ENCODE measurements around the gene GRM7. TPM values are rescaled to one million over a fixed set of nuclear protein-coding genes. Genes with fewer than 3 reads are reported as not detected.

The GRM7 gene
- polyA plus RNA-seq, 3 donors = not detected

GRCh38 chr3:7520593-7520992 lies 659.7 kb downstream of the GRM7 start:
- intact Hi-C loops (cut with micrococcal nuclease) = no loop called here
- no peak overlapping the region for H3K27ac Mint-ChIP-seq

GRCh38 chr3:7536510-7536909 lies 675.6 kb downstream of the GRM7 start:
- Histone ChIP-seq H2AFZ (ENCODE audit: insufficient read depth, low read depth, low read length, poor library complexity, severe bottlenecking) (no peak overlapping the region), H3K4me1 (ENCODE audit: control insufficient read depth in 1 of 2, insufficient read depth in 2 of 2, low read length in 2 of 2) (no peaks in the 10 kb centered on the region), H4K20me1 (ENCODE audit: insufficient read depth, low read length) (no peaks in the 10 kb centered on the region), H3K79me2 (ENCODE audit: insufficient read depth, low read length) (no peaks in the 10 kb centered on the region), H3K9me3 (replicated peaks in 1 of 2; ENCODE audit: control insufficient read depth in 1 of 2, insufficient read depth in 1 of 2, low read length in 2 of 2) (no peaks in the 10 kb centered on the region), H3K27me3 (ENCODE audit: control insufficient read depth in 2 of 2, insufficient read depth in 2 of 2, low read length in 2 of 2) (no peaks in the 10 kb centered on the region), H3K27ac (ENCODE audit: low read depth in 1 of 2, low read length in 2 of 2) (no peak overlapping the region), H3K4me3 (replicated peaks in 1 of 3; ENCODE audit: low read depth in 2 of 3, low read length in 3 of 3) (no peak overlapping the region), H3K9ac (ENCODE audit: insufficient read depth, low read length, poor library complexity, severe bottlenecking) (no peak overlapping the region), H3K4me2 (replicated peaks; ENCODE audit: extremely low read depth, low read length, poor library complexity, severe bottlenecking) (no peak overlapping the region), H3K36me3 (replicated peaks in 1 of 2; ENCODE audit: control insufficient read depth in 1 of 2, insufficient read depth in 2 of 2, low read length in 2 of 2) (no peaks in the 10 kb centered on the region)
- no peak for DNase-seq
- no peaks in the 10 kb centered on the region for H3K36me3 Mint-ChIP-seq
- no peak overlapping the region for H3K27ac Mint-ChIP-seq
- intact Hi-C loops (cut with micrococcal nuclease) = no loop called here
- TF ChIP-seq, protein P1, sequence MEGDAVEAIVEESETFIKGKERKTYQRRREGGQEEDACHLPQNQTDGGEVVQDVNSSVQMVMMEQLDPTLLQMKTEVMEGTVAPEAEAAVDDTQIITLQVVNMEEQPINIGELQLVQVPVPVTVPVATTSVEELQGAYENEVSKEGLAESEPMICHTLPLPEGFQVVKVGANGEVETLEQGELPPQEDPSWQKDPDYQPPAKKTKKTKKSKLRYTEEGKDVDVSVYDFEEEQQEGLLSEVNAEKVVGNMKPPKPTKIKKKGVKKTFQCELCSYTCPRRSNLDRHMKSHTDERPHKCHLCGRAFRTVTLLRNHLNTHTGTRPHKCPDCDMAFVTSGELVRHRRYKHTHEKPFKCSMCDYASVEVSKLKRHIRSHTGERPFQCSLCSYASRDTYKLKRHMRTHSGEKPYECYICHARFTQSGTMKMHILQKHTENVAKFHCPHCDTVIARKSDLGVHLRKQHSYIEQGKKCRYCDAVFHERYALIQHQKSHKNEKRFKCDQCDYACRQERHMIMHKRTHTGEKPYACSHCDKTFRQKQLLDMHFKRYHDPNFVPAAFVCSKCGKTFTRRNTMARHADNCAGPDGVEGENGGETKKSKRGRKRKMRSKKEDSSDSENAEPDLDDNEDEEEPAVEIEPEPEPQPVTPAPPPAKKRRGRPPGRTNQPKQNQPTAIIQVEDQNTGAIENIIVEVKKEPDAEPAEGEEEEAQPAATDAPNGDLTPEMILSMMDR (IDR thresholded peaks at IDR 0.05) = no peak
- peaks cover 0 to 2% (median 0%) of the 10 kb centered on the region in 3 donors for H3K27me3 Mint-ChIP-seq (ENCODE audit: low read depth in 3 of 3)
- peaks cover 2 to 19% (median 7%) of the 10 kb centered on the region in 7 donors for H3K9me3 Mint-ChIP-seq
- H3K4me1 Mint-ChIP-seq = peaks cover 5% of the 10 kb centered on the region
- no peak overlapping the region for H3K4me3 Mint-ChIP-seq

More at GRCh38 chr3:7520593-7520992, 659.7 kb downstream of the GRM7 start:
- no peaks in the 10 kb centered on the region for H3K79me2 ChIP-seq (ENCODE audit: insufficient read depth, low read length)
- no peak overlapping the region for H3K27ac ChIP-seq (ENCODE audit: low read depth in 1 of 2, low read length in 2 of 2)
- Mint-ChIP-seq H3K4me3 (no peak overlapping the region), H3K4me1 (no peaks in the 10 kb centered on the region), H3K9me3 (peaks cover 0 to 5% (median 3%) of the 10 kb centered on the region in 7 donors), H3K27me3 (ENCODE audit: low read depth in 3 of 3) (no peaks in the 10 kb centered on the region), H3K36me3 (no peaks in the 10 kb centered on the region)
- no peaks in the 10 kb centered on the region for H3K9me3 ChIP-seq (replicated peaks in 1 of 2; ENCODE audit: control insufficient read depth in 1 of 2, insufficient read depth in 1 of 2, low read length in 2 of 2)
- WGBS (ENCODE audit: insufficient coverage) = no CpG with 5 or more reads among the region's 1 CpG
- TF ChIP-seq, protein P1 (IDR thresholded peaks at IDR 0.05) = no peak
- H3K9ac ChIP-seq (ENCODE audit: insufficient read depth, low read length, poor library complexity, severe bottlenecking) = no peak overlapping the region
- H4K20me1 ChIP-seq (ENCODE audit: insufficient read depth, low read length) = no peaks in the 10 kb centered on the region
- H2AFZ ChIP-seq (ENCODE audit: insufficient read depth, low read depth, low read length, poor library complexity, severe bottlenecking) = no peak overlapping the region
- no peaks in the 10 kb centered on the region for H3K27me3 ChIP-seq (ENCODE audit: control insufficient read depth in 2 of 2, insufficient read depth in 2 of 2, low read length in 2 of 2)
- H3K4me2 ChIP-seq (replicated peaks; ENCODE audit: extremely low read depth, low read length, poor library complexity, severe bottlenecking) = no peak overlapping the region
- H3K36me3 ChIP-seq (replicated peaks in 1 of 2; ENCODE audit: control insufficient read depth in 1 of 2, insufficient read depth in 2 of 2, low read length in 2 of 2) = no peaks in the 10 kb centered on the region
- DNase-seq = no peak
- H3K4me3 ChIP-seq (replicated peaks in 1 of 3; ENCODE audit: low read depth in 2 of 3, low read length in 3 of 3) = no peak overlapping the region
- no peaks in the 10 kb centered on the region for H3K4me1 ChIP-seq (ENCODE audit: control insufficient read depth in 1 of 2, insufficient read depth in 2 of 2, low read length in 2 of 2)

Measured in CD14-positive monocyte (primary cell).